ENCODE results near the gene VTI1A. TPM values are rescaled to one million over a fixed set of nuclear protein-coding genes. Genes with fewer than 3 reads are reported as not detected.

The VTI1A gene
- total and polyA plus RNA-seq, 12 donors: 5.2 to 64.1 (median 22.0) TPM

GRCh38 chr10:112531421-112531820 is 84.4 kb downstream of the VTI1A start:
- DNase-seq: no peak
- Histone ChIP-seq H3K4me3 (no peak overlapping the region), H3K27ac (no peak overlapping the region), H3K9me3 (replicated peaks in 1 of 3) (no peaks in the 10 kb centered on the region), H3K4me1 (replicated peaks in 1 of 2) (peaks cover 0 to 21% of the 10 kb centered on the region in 2 donors), H3K36me3 (replicated peaks in 1 of 2) (no peaks in the 10 kb centered on the region), H3K27me3 (no peaks in the 10 kb centered on the region)
- WGBS, 4 donors: 90 to 92% (median 91%) methylated on average over 6 of the region's 6 CpGs
- TF ChIP-seq CTCF (IDR thresholded peaks at IDR 0.05): no peak
- TF ChIP-seq POLR2A (IDR thresholded peaks at IDR 0.05): no peak
- intact Hi-C loops (cut with DNase I): no loop called here

- no peak for DNase-seq
- WGBS, 4 donors: 59 to 72% (median 71%) methylated on average over 6 of the region's 6 CpGs
- H3K4me3 ChIP-seq: no peak overlapping the region
- no peaks in the 10 kb centered on the region for H3K36me3 ChIP-seq (replicated peaks in 1 of 2)
- H3K9me3 ChIP-seq (replicated peaks in 1 of 3): no peaks in the 10 kb centered on the region
- H3K4me1 ChIP-seq (replicated peaks in 1 of 2): peaks cover 0 to 21% of the 10 kb centered on the region in 2 donors
- no peaks in the 10 kb centered on the region for H3K27me3 ChIP-seq
- TF ChIP-seq POLR2A (IDR thresholded peaks at IDR 0.05) (no peak), CTCF (IDR thresholded peaks at IDR 0.05) (no peak)
- intact Hi-C loops (cut with DNase I): no loop called here
- H3K27ac ChIP-seq: no peak overlapping the region
These were observed 85.2 kb downstream of the VTI1A start for GRCh38 chr10:112532189-112532588.

GRCh38 chr10:112532956-112533355 is 85.9 kb downstream of the VTI1A start:
- H3K27me3 ChIP-seq: no peaks in the 10 kb centered on the region
- TF ChIP-seq CTCF (IDR thresholded peaks at IDR 0.05) (no peak), POLR2A (IDR thresholded peaks at IDR 0.05) (no peak)
- 81 to 92% (median 87%) methylated on average over 2 of the region's 2 CpGs for WGBS, 4 donors
- H3K4me3 ChIP-seq: no peak overlapping the region
- peaks cover 0 to 21% of the 10 kb centered on the region in 2 donors for H3K4me1 ChIP-seq (replicated peaks in 1 of 2)
- H3K9me3 ChIP-seq (replicated peaks in 1 of 3): no peaks in the 10 kb centered on the region
- H3K27ac ChIP-seq: no peak overlapping the region
- no peaks in the 10 kb centered on the region for H3K36me3 ChIP-seq (replicated peaks in 1 of 2)
- intact Hi-C loops (cut with DNase I): no loop called here
- DNase-seq: no peak

GRCh38 chr10:112533916-112534315 is 86.9 kb downstream of the VTI1A start:
- WGBS, 4 donors: 76 to 90% (median 82%) methylated on average over 1 of the region's 1 CpG
- DNase-seq: no peak
- H3K27me3 ChIP-seq: no peaks in the 10 kb centered on the region
- no peak for TF ChIP-seq CTCF (IDR thresholded peaks at IDR 0.05)
- no peak for TF ChIP-seq POLR2A (IDR thresholded peaks at IDR 0.05)
- H3K27ac ChIP-seq: no peak overlapping the region
- H3K4me1 ChIP-seq (replicated peaks in 1 of 2): peaks cover 0 to 21% of the 10 kb centered on the region in 2 donors
- intact Hi-C loops (cut with DNase I): no loop called here
- no peaks in the 10 kb centered on the region for H3K9me3 ChIP-seq (replicated peaks in 1 of 3)
- no peak overlapping the region for H3K4me3 ChIP-seq
- no peaks in the 10 kb centered on the region for H3K36me3 ChIP-seq (replicated peaks in 1 of 2)

Data from adrenal gland (tissue), 12 donors.